Measurements from ENCODE around the gene UBAC2.

Gene UBAC2

GRCh38 chr13:99421758-99422585 lies 221.3 kb downstream of the UBAC2 start:
- DNase-seq: no peak

GRCh38 chr13:99422586-99423220 lies 222.0 kb downstream of the UBAC2 start:
- no peak for DNase-seq

DNA sequence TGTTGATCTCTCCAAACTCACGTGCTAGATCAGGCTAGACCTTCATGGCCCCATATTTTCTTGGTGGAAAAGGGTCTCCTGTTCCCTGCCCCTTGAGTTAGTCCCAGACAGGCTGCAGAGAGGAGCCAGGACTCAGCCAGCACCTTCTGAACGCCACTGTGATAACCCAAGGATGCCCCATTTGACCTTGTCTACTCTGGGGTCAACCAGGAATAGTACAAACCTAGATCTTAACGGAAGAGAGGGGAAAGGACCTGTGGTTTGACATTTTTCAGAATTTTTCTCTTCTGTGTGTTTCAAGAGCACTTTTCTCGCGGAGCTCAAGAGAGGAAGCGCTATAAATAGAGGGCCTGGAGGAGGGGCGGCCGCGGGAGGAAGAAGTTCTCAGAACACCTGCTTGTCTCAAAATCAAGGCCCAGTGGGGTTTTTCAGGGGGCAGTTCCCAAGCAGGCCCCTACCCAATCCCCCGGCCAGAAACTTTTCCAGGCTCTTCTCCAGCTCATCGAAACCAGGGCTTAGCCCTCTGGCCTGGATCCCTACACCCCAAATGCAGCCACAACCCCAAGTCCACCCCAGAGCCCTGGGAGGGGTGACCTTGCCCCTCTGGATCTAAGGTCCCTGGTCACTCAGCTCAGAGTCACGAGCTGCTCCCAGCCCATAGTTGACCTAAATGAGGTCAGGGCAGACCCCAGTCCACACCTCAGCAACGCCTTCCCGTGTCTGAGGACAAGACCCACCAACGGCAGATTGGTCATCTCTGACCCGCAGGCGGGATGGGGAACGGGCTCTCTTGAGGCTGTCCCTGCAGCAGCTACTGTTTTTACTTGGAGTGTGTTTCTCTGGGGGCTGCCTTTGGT lies 225.1 kb downstream of the UBAC2 start:
- no peak for DNase-seq

DNA sequence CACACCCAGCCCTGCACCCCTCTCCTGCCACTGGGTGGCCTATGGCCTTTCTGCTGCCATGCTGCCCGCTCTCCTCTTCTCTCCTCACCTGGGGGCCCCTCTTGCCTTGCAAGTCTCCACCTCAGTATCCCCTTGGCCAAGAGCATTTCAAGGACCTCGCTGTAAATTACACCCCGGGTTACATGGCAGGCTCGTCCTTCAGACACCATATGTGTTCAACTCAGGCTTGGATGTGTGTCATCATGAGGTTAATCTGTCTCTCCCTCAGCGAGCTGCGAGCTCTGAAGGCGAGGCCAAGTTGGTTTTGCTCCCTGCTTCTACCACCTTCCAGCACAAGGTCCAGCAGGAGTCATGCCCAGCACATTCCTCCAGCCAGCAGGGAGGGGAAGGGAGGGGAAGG lies 225.8 kb downstream of the UBAC2 start:
- no peak for DNase-seq

- DNase-seq: no peak
Observed at GRCh38 chr13:99429670-99430069, 229.0 kb downstream of the UBAC2 start.

DNA sequence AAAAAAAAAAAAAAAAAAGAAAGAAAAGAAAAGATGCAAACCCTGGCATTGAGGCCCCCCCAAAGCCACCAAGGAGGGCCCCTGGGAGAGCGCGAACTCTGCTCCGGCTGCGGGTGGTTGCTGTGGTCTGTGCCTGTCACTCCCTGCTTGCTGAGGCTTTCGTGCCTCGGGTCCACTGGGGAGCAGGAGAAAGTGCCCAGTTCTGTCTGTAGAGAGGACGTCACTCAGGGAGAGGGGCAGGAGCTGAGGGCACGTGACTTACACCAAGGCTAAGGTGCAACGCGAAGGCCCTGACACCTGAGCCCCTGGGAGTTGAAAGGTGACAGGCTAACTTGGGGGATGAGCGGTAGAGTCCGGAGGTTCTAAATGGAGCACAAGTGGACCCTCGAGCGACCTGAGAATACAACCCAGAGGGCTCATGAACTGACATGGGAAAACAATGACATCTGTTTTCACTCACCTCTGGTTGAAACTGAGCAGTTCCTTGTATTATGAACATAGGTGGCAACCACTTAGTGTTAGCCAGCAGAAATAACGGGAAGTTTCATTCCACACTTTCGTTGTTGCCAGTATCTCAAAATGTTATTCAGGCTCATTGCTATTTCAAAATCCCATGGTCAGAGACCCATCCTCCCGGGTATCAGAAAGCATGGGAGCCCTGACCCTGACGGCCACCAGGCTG lies 231.4 kb downstream of the UBAC2 start:
- no peak for DNase-seq

DNA sequence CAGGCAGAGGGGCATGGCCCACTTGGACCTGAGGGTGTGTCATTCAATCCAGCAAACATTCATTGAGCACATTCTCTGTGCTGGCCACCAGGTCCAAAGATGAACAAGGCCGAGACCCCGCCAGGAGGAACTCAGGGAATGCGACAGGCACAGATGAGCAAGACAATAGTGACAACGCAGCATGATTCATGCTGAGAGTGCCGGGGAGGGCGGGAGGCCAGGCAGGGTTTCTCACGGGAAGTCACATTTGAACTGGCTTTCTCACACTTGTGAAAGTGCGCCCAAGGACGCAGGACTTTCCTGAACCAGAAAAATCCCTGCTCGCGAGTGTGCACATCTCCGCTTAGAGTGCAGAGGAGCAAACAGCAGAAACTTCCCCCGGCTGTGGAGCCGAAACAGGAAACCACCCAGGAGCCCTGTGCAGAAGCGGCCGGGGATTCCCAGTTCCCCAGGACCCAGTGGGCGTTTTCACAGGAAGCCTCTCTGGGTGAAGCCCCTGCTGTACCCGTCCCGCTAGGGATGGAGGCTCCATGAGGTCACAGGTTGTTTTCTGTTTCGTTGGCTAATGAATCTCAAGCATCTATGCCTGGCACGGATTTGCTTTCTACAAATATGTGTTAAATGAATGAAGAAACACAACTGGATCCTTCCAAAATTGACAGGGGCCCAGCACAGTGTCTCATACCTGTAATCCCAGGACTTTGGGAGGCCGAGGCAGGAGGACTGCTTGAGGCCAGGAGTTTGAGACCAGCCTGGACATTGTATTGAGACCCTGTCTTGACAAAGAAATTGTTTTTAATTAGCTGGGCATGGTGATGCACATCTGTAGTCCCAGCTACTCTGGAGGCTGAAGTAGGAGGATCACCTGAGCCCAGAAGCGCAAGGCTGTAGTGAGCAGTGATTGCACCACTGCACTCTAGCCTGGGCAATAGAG lies 232.2 kb downstream of the UBAC2 start:
- DNase-seq: no peak

GRCh38 chr13:99433543-99434075 lies 233.0 kb downstream of the UBAC2 start:
- no peak for DNase-seq

DNA sequence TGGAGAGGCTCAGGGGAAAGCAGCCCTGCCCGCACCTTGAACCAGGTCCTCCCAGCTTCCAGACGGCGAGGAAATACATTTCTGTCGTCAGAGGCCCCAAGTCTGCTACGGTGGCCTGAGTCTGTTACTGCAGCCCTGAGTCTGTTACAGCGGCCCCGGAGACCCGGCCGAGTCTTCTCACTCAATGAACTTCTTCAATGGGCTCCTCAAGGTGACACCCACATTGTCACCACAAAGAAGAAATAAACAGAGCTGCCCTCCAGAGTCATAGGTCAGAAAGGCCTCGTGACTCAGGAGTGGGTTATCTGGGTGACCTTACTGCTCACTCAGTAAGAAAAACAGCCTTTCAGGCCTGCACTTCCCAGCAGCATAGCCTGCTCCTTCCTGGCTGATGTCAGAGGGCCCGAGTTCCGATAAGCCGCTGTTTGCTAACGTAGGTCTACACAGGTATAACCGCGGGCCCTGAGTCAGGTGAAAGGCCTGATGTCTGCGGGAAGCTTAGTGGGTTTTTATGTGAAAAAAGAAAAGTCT lies 233.7 kb downstream of the UBAC2 start:
- DNase-seq: no peak

DNA sequence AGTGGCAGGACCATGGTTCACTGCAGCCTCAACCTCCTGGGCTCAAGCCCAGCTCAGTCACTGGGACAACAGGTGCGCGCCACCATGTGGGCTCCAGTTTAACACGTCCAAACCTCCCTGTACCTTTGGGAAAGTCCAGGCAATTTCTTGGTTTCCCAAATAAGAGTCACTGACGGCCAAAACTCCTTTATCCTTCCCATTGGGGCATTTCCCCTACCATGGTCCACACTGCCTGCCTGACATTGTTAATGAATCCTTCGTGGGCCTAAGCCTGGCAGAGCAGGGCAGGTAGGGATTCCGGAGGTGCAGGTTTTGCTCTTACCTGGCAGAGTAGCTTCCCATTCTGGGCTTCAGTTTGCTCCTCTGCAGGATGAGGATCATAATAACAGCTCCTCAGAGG lies 234.5 kb downstream of the UBAC2 start:
- no peak for DNase-seq

DNA sequence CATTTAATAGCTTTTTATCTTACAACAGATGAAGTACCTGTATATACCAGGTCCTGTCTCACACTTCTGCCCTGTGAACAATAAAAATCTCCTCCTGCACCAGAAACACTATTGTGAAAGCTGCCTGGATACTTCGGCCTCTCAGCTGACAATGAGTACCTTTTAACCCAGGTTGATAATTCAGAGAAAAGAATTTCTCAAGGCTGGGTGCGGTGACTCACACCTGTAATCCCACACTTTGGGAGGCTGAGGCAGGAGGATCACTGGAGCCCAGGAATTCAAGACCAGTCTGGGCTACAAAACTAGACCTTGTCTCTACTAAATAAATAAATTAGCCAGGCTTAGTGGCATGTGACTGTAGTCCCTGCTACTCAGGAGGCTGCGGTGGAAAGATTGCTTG lies 235.3 kb downstream of the UBAC2 start:
- no peak for DNase-seq
